T-helper 1 cell treated with Interleukin-12 subunit alpha and Interleukin-12 subunit beta and Interleukin-4 antibody, amounts not matched to agents 30 μg/mL and 1 μg/mL, for 36 hours (primary cell): Measurements from ENCODE around the gene MUC4.
"Not testable (repeated sequence)": the region's sequence is repeated elsewhere in the genome, so short reads cannot be mapped to it uniquely, and the experiment has no call there.

ENCODE experiments used
- H3K27ac Mint-ChIP-seq: one replicate; pipeline ENCODE4 v1.8.0; 2021; ENCODE audit warnings: mild to moderate bottlenecking, mixed read lengths
- H3K27me3 Mint-ChIP-seq: one replicate; pipeline ENCODE4 v1.8.0; 2021; ENCODE audit warnings: low read depth, mixed read lengths
- H3K36me3 Mint-ChIP-seq: one replicate; pipeline ENCODE4 v1.8.0; 2021; ENCODE audit warnings: low read depth, mixed read lengths
- H3K4me1 Mint-ChIP-seq: one replicate; pipeline ENCODE4 v1.8.0; 2021; ENCODE audit warnings: low read depth, mixed read lengths
- H3K4me3 Mint-ChIP-seq: one replicate; pipeline ENCODE4 v1.8.0; 2021; ENCODE audit warnings: mild to moderate bottlenecking, moderate library complexity, mixed read lengths
- H3K9me3 Mint-ChIP-seq: one replicate; pipeline ENCODE4 v1.8.0; 2021; ENCODE audit warnings: mixed read lengths

MUC4 gene

GRCh38 chr3:195823280-195823679 is 11.6 kb upstream of the MUC4 start:
- Mint-ChIP-seq H3K27me3 (no peaks in the 10 kb centered on the region), H3K9me3 (no peaks in the 10 kb centered on the region), H3K36me3 (no peaks in the 10 kb centered on the region), H3K27ac (no peak overlapping the region), H3K4me3 (no peak overlapping the region), H3K4me1 (no peaks in the 10 kb centered on the region)

DNA sequence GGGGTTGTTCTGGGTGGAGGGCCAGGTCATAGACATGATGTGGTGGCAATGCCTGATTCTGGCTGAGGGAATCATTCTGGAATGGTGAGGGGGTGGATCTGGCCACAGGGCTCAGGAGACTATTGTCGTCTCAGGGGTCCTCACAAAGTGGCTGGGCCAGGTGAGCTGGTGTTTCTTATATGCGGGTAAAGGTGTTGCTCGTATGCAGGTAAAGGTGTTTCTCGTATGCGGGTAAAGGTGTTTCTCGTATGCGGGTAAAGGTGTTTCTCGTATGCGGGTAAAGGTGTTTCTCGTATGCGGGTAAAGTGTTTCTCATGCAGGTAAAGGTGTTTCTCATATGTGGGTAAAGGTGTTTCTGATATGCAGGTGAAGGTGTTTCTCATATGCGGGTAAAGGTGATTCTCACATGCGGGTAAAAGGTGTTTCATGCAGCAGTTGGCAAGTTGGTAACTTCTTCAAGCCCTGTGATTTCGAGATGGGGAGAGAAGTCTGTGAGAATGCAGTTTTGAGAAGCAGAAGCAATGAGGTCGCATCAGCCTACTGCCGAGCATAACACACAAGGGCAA is 10.5 kb upstream of the MUC4 start:
- H3K4me1 Mint-ChIP-seq = no peaks in the 10 kb centered on the region
- H3K27me3 Mint-ChIP-seq = no peaks in the 10 kb centered on the region
- no peaks in the 10 kb centered on the region for H3K36me3 Mint-ChIP-seq
- no peak overlapping the region for H3K27ac Mint-ChIP-seq
- no peak overlapping the region for H3K4me3 Mint-ChIP-seq
- H3K9me3 Mint-ChIP-seq = no peaks in the 10 kb centered on the region

GRCh38 chr3:195821403-195822130 is 9.8 kb upstream of the MUC4 start:
- H3K4me1 Mint-ChIP-seq = no peaks in the 10 kb centered on the region
- H3K4me3 Mint-ChIP-seq = no peak overlapping the region
- no peaks in the 10 kb centered on the region for H3K27me3 Mint-ChIP-seq
- H3K9me3 Mint-ChIP-seq = no peaks in the 10 kb centered on the region
- H3K36me3 Mint-ChIP-seq = no peaks in the 10 kb centered on the region
- H3K27ac Mint-ChIP-seq = no peak overlapping the region

DNA sequence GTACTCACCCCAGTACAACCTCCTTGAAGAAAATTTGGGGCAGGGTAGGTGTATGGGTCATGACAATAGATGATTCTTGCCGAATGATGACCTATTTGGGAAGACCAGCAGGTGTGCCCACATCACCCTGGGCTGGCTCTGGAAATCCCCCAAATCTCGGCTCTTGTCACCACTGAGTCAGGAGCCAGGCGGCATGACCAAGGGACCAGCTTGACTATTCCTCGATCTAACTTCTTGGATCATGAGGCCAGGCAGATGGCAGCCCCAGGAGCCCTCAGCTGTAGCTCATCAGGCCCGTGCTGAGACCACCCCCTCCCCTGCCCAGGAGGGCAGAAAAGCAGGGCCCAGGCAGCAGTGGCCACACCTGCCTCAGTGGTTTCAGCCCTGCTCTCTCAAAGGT is 9.2 kb upstream of the MUC4 start:
- no peaks in the 10 kb centered on the region for H3K9me3 Mint-ChIP-seq
- H3K27ac Mint-ChIP-seq = no peak overlapping the region
- H3K27me3 Mint-ChIP-seq = no peaks in the 10 kb centered on the region
- H3K4me3 Mint-ChIP-seq = no peak overlapping the region
- H3K36me3 Mint-ChIP-seq = no peaks in the 10 kb centered on the region
- no peaks in the 10 kb centered on the region for H3K4me1 Mint-ChIP-seq

- H3K4me1 Mint-ChIP-seq = no peaks in the 10 kb centered on the region
- no peak overlapping the region for H3K4me3 Mint-ChIP-seq
- H3K27me3 Mint-ChIP-seq = no peaks in the 10 kb centered on the region
- no peaks in the 10 kb centered on the region for H3K36me3 Mint-ChIP-seq
- no peaks in the 10 kb centered on the region for H3K9me3 Mint-ChIP-seq
- no peak overlapping the region for H3K27ac Mint-ChIP-seq
Measured at GRCh38 chr3:195820186-195820585, 8.5 kb upstream of the MUC4 start.

GRCh38 chr3:195818301-195818700 is 6.6 kb upstream of the MUC4 start:
- Mint-ChIP-seq H3K4me1 (no peaks in the 10 kb centered on the region), H3K4me3 (no peak overlapping the region), H3K36me3 (no peaks in the 10 kb centered on the region), H3K27me3 (no peaks in the 10 kb centered on the region), H3K27ac (no peak overlapping the region), H3K9me3 (no peaks in the 10 kb centered on the region)

GRCh38 chr3:195817578-195818135 is 5.9 kb upstream of the MUC4 start:
- H3K27ac Mint-ChIP-seq = peak overlapping the region; percentile 45
- no peaks in the 10 kb centered on the region for H3K9me3 Mint-ChIP-seq
- no peaks in the 10 kb centered on the region for H3K4me1 Mint-ChIP-seq
- no peaks in the 10 kb centered on the region for H3K36me3 Mint-ChIP-seq
- H3K4me3 Mint-ChIP-seq = no peak overlapping the region
- no peaks in the 10 kb centered on the region for H3K27me3 Mint-ChIP-seq

DNA sequence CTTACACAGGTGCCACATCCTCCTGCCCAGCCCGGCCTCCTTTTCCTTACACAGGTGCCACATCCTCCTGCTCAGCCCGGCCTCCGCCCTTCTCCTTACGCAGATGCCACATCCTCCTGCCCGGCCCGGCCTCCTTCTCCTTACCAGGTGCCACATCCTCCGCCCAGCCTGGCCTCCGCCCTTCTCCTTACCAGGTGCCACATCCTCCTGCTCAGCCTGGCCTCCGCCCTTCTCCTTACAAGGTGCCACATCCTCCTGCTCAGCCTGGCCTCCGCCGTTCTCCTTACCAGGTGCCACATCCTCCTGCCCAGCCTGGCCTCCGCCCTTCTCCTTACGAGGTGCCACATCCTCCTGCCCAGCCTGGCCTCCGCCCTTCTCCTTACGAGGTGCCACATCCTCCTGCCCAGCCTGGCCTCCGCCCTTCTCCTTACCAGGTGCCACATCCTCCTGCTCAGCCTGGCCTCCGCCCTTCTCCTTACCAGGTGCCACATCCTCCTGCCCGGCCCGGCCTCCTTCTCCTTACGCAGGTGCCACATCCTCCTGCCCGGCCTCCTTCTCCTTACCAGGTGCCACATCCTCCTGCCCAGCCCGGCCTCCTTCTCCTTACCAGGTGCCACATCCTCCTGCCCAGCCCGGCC is 4.7 kb upstream of the MUC4 start:
- H3K27me3 Mint-ChIP-seq, H3K27ac Mint-ChIP-seq, H3K4me3 Mint-ChIP-seq, H3K4me1 Mint-ChIP-seq, H3K9me3 Mint-ChIP-seq, H3K36me3 Mint-ChIP-seq: not testable (repeated sequence)

DNA sequence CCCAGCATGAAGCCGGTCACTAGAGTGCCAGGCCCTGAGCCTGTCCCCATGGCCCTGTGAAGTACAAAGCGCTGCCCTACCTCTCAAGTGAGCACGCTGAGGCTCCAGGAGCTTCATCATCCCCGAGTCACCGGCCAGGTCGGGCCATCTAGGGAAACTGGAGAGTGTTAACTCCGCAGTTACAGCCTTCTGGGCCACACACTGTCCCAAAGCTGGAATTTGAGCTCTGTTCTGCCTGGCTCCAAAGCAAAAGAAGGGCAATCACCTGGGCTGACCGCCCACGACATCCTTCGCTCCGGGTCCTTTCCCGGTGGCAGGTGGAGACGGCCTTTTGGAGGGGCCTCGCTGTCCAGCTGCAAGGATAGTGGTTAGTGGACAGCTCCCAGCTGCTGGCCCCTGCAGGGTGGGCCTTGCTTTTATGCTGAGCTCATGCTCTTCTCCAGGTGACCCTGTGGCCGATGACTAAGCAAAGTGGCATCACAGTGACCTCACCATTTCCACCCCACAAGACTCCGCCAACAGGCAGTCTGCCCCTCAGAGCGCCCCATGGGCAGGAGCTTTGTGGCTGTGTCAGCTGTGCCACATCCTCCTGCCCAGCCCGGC is 3.5 kb upstream of the MUC4 start:
- Mint-ChIP-seq H3K27me3 (no peaks in the 10 kb centered on the region), H3K27ac (no peak overlapping the region), H3K4me3 (no peak overlapping the region), H3K36me3 (no peaks in the 10 kb centered on the region), H3K4me1 (no peaks in the 10 kb centered on the region), H3K9me3 (no peaks in the 10 kb centered on the region)

- no peaks in the 10 kb centered on the region for H3K36me3 Mint-ChIP-seq
- no peak overlapping the region for H3K4me3 Mint-ChIP-seq
- H3K9me3 Mint-ChIP-seq = no peaks in the 10 kb centered on the region
- peak overlapping the region; percentile 34 for H3K27ac Mint-ChIP-seq
- no peaks in the 10 kb centered on the region for H3K4me1 Mint-ChIP-seq
- H3K27me3 Mint-ChIP-seq = no peaks in the 10 kb centered on the region
Measured at GRCh38 chr3:195813916-195814640, 2.3 kb upstream of the MUC4 start.

- H3K4me1 Mint-ChIP-seq = peaks cover 2% of the 10 kb centered on the region
- no peaks in the 10 kb centered on the region for H3K9me3 Mint-ChIP-seq
- H3K27ac Mint-ChIP-seq = no peak overlapping the region
- no peaks in the 10 kb centered on the region for H3K36me3 Mint-ChIP-seq
- no peaks in the 10 kb centered on the region for H3K27me3 Mint-ChIP-seq
- no peak overlapping the region for H3K4me3 Mint-ChIP-seq
Measured at GRCh38 chr3:195812366-195812765, 637 bp upstream of the MUC4 start.

GRCh38 chr3:195810455-195810845 is 1.3 kb downstream of the MUC4 start:
- no peaks in the 10 kb centered on the region for H3K27me3 Mint-ChIP-seq
- H3K4me3 Mint-ChIP-seq = no peak overlapping the region
- peaks cover 12% of the 10 kb centered on the region for H3K4me1 Mint-ChIP-seq
- peaks cover 6% of the 10 kb centered on the region for H3K36me3 Mint-ChIP-seq
- peaks cover 5% of the 10 kb centered on the region for H3K9me3 Mint-ChIP-seq
- no peak overlapping the region for H3K27ac Mint-ChIP-seq

- no peak overlapping the region for H3K4me3 Mint-ChIP-seq
- H3K4me1 Mint-ChIP-seq = peaks cover 17% of the 10 kb centered on the region
- peaks cover 10% of the 10 kb centered on the region for H3K36me3 Mint-ChIP-seq
- peaks cover 10% of the 10 kb centered on the region for H3K9me3 Mint-ChIP-seq
- H3K27me3 Mint-ChIP-seq = no peaks in the 10 kb centered on the region
- no peak overlapping the region for H3K27ac Mint-ChIP-seq
Measured at GRCh38 chr3:195809796-195810454, 1.8 kb downstream of the MUC4 start.

DNA sequence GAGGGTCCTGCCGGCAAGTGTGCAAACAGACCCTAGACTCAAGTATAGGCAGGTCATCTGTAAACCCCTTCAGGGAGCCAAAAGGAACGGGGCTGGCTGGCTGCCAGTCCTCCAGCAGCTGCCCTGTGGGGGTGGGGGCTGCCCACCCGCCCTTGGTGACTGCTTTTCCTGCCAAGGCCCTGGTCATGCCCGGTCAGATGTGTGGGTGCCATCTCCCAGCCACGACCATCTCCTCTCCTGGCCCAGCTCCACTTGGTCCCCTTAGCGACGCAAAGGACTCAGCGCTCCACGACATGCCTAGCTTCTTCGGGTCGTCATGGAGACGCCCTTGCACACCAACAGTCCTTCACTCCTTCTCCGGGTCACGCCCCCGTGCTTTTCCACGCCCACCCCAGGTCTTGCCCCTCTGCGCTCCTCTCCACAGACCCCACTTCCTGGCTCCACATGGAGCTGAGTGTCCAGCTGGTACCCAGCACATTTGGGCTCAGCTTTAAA is 2.4 kb downstream of the MUC4 start:
- no peaks in the 10 kb centered on the region for H3K27me3 Mint-ChIP-seq
- H3K9me3 Mint-ChIP-seq = peaks cover 16% of the 10 kb centered on the region
- H3K27ac Mint-ChIP-seq = no peak overlapping the region
- peaks cover 16% of the 10 kb centered on the region for H3K36me3 Mint-ChIP-seq
- H3K4me1 Mint-ChIP-seq = peaks cover 22% of the 10 kb centered on the region
- no peak overlapping the region for H3K4me3 Mint-ChIP-seq
